ENCODE results near the gene FURIN.

DNA sequence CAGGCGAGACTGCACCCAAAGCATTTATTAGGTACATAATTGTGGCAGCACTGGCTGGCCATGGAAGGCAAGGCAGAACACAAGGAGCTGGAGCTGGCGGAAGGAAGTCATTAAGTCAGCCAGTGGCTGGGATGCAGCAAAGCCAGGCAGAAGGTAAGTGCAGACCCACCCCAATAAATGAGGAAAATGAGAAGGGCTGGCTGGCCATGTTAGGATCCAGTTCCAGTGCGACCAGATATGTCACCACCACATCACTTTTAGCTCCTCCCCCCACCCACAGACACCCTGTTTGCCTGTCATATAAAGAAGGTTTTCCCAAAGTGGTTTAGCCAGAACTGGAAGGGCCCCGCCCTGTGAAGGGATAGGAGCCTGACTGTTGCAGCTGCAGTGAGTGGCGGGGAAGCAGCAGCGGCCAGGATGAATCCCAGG is at the start of gene FURIN:
- TF ChIP-seq, protein P1, sequence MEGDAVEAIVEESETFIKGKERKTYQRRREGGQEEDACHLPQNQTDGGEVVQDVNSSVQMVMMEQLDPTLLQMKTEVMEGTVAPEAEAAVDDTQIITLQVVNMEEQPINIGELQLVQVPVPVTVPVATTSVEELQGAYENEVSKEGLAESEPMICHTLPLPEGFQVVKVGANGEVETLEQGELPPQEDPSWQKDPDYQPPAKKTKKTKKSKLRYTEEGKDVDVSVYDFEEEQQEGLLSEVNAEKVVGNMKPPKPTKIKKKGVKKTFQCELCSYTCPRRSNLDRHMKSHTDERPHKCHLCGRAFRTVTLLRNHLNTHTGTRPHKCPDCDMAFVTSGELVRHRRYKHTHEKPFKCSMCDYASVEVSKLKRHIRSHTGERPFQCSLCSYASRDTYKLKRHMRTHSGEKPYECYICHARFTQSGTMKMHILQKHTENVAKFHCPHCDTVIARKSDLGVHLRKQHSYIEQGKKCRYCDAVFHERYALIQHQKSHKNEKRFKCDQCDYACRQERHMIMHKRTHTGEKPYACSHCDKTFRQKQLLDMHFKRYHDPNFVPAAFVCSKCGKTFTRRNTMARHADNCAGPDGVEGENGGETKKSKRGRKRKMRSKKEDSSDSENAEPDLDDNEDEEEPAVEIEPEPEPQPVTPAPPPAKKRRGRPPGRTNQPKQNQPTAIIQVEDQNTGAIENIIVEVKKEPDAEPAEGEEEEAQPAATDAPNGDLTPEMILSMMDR (IDR thresholded peaks at IDR 0.05; ENCODE audit: insufficient read depth, low read depth, low read length): no peak
- no peak for TF ChIP-seq EZH2 (IDR thresholded peaks at IDR 0.05; ENCODE audit: insufficient read depth, low read length)

Measured in astrocyte (in vitro differentiated cells and primary cell).